Muscle layer of duodenum (tissue), 2 donors: ENCODE measurements around the gene FAM107B.

Experiments used
- H3K27ac ChIP-seq: one replicate; pipeline ENCODE4 v1.7.0; 2013; ENCODE audit warnings: mild to moderate bottlenecking, low read length
- H3K27me3 ChIP-seq: one replicate; pipeline ENCODE4 v1.7.0; 2013; ENCODE audit warnings: low read depth, mild to moderate bottlenecking, control low read depth, low read length
- H3K36me3 ChIP-seq, 2 donors: one replicate each; pipeline ENCODE4 v1.7.0; 2013; ENCODE audit warnings: low read length in 2 of 2, control low read depth in 1 of 2, mild to moderate bottlenecking in 1 of 2; ENCODE audit not compliant: insufficient read depth in 2 of 2, control insufficient read depth in 1 of 2
- H3K4me1 ChIP-seq, 2 donors: one replicate each; pipeline ENCODE4 v1.7.0; 2013; ENCODE audit warnings: low read length in 2 of 2, mild to moderate bottlenecking in 2 of 2, control low read depth in 1 of 2, moderate library complexity in 1 of 2; ENCODE audit not compliant: insufficient read depth in 2 of 2, control insufficient read depth in 1 of 2
- H3K4me3 ChIP-seq, 2 donors: one replicate each; pipeline ENCODE4 v1.7.0; 2013; ENCODE audit warnings: low read length in 2 of 2, low read depth in 1 of 2, mild to moderate bottlenecking in 1 of 2
- H3K9me3 ChIP-seq, 2 donors: one replicate each; pipeline ENCODE4 v1.7.0; 2013; ENCODE audit warnings: low read length in 2 of 2, control low read depth in 1 of 2, mild to moderate bottlenecking in 1 of 2; ENCODE audit not compliant: control insufficient read depth in 1 of 2
- donor health status: healthy.

Gene FAM107B

GRCh38 chr10:14581553-14582321, 193.0 kb downstream of the FAM107B start:
- no peaks in the 10 kb centered on the region for H3K36me3 ChIP-seq
- H3K27me3 ChIP-seq = no peaks in the 10 kb centered on the region
- H3K4me3 ChIP-seq = no peak overlapping the region
- no peak overlapping the region for H3K27ac ChIP-seq
- peaks cover 0 to 12% of the 10 kb centered on the region in 2 donors for H3K4me1 ChIP-seq
- H3K9me3 ChIP-seq = no peaks in the 10 kb centered on the region

- Histone ChIP-seq H3K27me3 (no peaks in the 10 kb centered on the region), H3K9me3 (no peaks in the 10 kb centered on the region), H3K4me1 (peaks cover 0 to 12% of the 10 kb centered on the region in 2 donors), H3K27ac (no peak overlapping the region), H3K36me3 (no peaks in the 10 kb centered on the region), H3K4me3 (no peak overlapping the region)
Measured at GRCh38 chr10:14580671-14581332, 193.9 kb downstream of the FAM107B start.

- Histone ChIP-seq H3K9me3 (no peaks in the 10 kb centered on the region), H3K36me3 (no peaks in the 10 kb centered on the region), H3K4me1 (peaks cover 0 to 12% of the 10 kb centered on the region in 2 donors), H3K27ac (no peak overlapping the region), H3K4me3 (no peak overlapping the region), H3K27me3 (no peaks in the 10 kb centered on the region)
Measured at GRCh38 chr10:14579405-14579804, 195.3 kb downstream of the FAM107B start.

- peaks cover 0 to 8% of the 10 kb centered on the region in 2 donors for H3K4me1 ChIP-seq
- H3K36me3 ChIP-seq = no peaks in the 10 kb centered on the region
- no peaks in the 10 kb centered on the region for H3K9me3 ChIP-seq
- no peak overlapping the region for H3K27ac ChIP-seq
- H3K27me3 ChIP-seq = no peaks in the 10 kb centered on the region
- peak overlapping the region; percentile 17 to 21 for H3K4me3 ChIP-seq
Measured at GRCh38 chr10:14578060-14578952, 196.4 kb downstream of the FAM107B start.

GRCh38 chr10:14574885-14575284, 199.8 kb downstream of the FAM107B start:
- Histone ChIP-seq H3K27ac (no peak overlapping the region), H3K4me1 (peaks cover 6 to 15% of the 10 kb centered on the region in 2 donors)

GRCh38 chr10:14574291-14574690, 200.4 kb downstream of the FAM107B start:
- no peak overlapping the region for H3K27ac ChIP-seq
- no peak overlapping the region for H3K4me3 ChIP-seq
- no peaks in the 10 kb centered on the region for H3K36me3 ChIP-seq

More at GRCh38 chr10:14574885-14575284, 199.8 kb downstream of the FAM107B start:
- Histone ChIP-seq H3K36me3 (no peaks in the 10 kb centered on the region), H3K27me3 (no peaks in the 10 kb centered on the region), H3K4me3 (no peak overlapping the region), H3K9me3 (no peaks in the 10 kb centered on the region)

GRCh38 chr10:14573666-14574261, 200.9 kb downstream of the FAM107B start:
- Histone ChIP-seq H3K9me3 (no peaks in the 10 kb centered on the region), H3K27ac (no peak overlapping the region), H3K36me3 (no peaks in the 10 kb centered on the region), H3K4me3 (no peak overlapping the region), H3K4me1 (peaks cover 6 to 15% of the 10 kb centered on the region in 2 donors), H3K27me3 (no peaks in the 10 kb centered on the region)

More at GRCh38 chr10:14574291-14574690, 200.4 kb downstream of the FAM107B start:
- Histone ChIP-seq H3K4me1 (peaks cover 6 to 15% of the 10 kb centered on the region in 2 donors), H3K27me3 (no peaks in the 10 kb centered on the region), H3K9me3 (no peaks in the 10 kb centered on the region)

- Histone ChIP-seq H3K36me3 (peaks cover 0 to 8% of the 10 kb centered on the region in 2 donors), H3K4me3 (no peak overlapping the region), H3K27me3 (no peaks in the 10 kb centered on the region), H3K27ac (no peak overlapping the region), H3K9me3 (no peaks in the 10 kb centered on the region), H3K4me1 (peaks cover 6 to 7% of the 10 kb centered on the region in 2 donors)
Measured at GRCh38 chr10:14572811-14573210, 201.9 kb downstream of the FAM107B start.

- H3K27me3 ChIP-seq = no peaks in the 10 kb centered on the region
- peaks cover 0 to 14% of the 10 kb centered on the region in 2 donors for H3K36me3 ChIP-seq
- H3K9me3 ChIP-seq = no peaks in the 10 kb centered on the region
- H3K27ac ChIP-seq = peak overlapping the region; percentile 35
- H3K4me1 ChIP-seq = peaks cover 6 to 7% of the 10 kb centered on the region in 2 donors
- H3K4me3 ChIP-seq = peak overlapping the region in 1 of 2 donors; percentile 22
Measured at GRCh38 chr10:14571866-14572507, 202.7 kb downstream of the FAM107B start.

GRCh38 chr10:14570800-14571199, 203.9 kb downstream of the FAM107B start:
- H3K9me3 ChIP-seq = no peaks in the 10 kb centered on the region
- peaks cover 6 to 8% of the 10 kb centered on the region in 2 donors for H3K4me1 ChIP-seq
- peaks cover 0 to 19% of the 10 kb centered on the region in 2 donors for H3K36me3 ChIP-seq
- H3K27me3 ChIP-seq = no peaks in the 10 kb centered on the region
- H3K4me3 ChIP-seq = no peak overlapping the region
- no peak overlapping the region for H3K27ac ChIP-seq
